ENCODE data around the gene GNL1.
"Not testable (repeated sequence)": the region's sequence is repeated elsewhere in the genome, so short reads cannot be mapped to it uniquely, and the experiment has no call there.

The GNL1 gene

GRCh38 chr6:30511169-30511546 lies 45.1 kb downstream of the GNL1 start:
- Mint-ChIP-seq H3K27ac (peak overlapping the region; percentile 28), H3K9me3 (no peaks in the 10 kb centered on the region), H3K27me3 (ENCODE audit: low read depth) (no peaks in the 10 kb centered on the region), H3K36me3 (ENCODE audit: low read depth) (peaks cover 2% of the 10 kb centered on the region), H3K4me1 (ENCODE audit: low read depth) (peaks cover 56% of the 10 kb centered on the region), H3K4me3 (peak overlapping the region; percentile 35)
- DNase-seq (ENCODE audit: low spot score), result no peak

DNA sequence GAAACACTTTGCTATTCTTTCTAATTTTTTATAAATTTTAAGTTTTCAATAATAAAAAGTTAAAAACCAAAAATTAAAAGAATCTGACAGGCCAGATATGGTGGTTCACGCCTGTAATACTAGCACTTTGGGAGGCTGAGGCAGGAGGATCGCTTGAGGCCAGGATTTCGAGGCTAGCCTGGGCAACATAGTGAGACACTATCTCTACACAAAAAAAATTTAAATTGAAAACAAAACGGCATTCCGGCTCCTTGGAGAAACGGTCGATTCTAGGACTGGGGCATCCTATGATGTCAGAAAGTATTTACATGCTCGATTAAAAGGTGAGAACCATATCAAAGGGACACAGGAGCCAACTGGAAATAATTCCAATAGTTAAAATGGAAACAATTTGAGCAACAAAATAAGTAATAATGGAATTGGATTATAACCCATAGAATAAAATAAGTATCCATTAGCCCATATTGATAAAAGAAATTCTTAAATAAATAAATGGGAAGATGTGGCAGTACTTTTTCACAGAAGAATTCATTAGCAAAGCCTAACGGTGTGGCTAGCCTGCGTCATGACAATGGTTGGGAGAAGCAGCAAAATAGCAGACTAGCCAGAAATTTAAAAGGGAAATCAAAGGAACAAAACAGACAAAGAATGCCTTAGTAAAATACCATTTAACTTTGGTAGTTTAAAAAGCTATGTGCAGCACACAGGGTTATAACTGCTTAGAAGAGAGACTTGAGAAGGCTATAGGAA lies 45.7 kb downstream of the GNL1 start:
- DNase-seq (ENCODE audit: low spot score), result no peak
- H3K9me3 Mint-ChIP-seq, result no peaks in the 10 kb centered on the region
- no peaks in the 10 kb centered on the region for H3K27me3 Mint-ChIP-seq (ENCODE audit: low read depth)
- peaks cover 54% of the 10 kb centered on the region for H3K4me1 Mint-ChIP-seq (ENCODE audit: low read depth)
- H3K36me3 Mint-ChIP-seq (ENCODE audit: low read depth), result peaks cover 2% of the 10 kb centered on the region
- peak overlapping the region; percentile 36 for H3K27ac Mint-ChIP-seq
- H3K4me3 Mint-ChIP-seq, result peak overlapping the region; percentile 35

DNA sequence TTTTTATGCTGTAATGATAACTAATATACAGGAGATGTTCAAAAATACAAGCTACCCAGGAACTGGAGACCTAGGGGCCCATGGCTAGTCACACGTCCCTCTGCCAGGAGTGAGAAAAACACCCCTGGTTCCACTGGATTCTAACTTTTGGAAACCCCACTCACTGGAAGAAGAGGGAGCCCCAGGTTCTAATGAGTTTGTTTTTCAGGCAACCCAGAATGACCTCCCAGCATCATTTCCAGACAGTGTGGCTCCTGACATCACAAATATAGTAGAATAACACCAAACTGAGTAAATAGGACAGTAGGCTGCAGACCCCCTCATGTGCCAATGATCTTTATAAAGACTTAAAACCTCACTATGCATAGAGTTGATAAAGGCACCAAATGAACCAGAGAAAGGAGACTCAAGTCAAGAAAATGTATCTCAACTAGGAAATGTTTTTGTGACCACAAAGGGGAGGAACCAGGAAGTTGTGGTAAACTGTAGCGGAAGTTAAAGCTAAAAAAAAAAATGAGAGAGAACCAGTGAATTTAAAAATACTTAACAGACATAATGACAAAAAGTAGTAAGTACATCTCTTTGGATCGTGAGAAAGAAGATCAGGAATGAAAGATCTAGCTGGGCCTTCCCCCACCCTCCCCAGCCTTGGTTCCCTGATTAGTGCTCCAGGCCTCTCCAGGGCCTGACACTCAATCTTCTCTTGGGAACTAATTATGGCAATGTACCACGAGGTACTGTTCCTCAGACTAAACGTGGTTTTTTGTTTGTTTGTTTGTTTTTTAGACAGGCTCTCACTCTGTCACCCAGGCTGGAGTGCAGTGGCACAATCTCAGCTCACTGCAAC lies 47.2 kb downstream of the GNL1 start:
- Mint-ChIP-seq H3K27me3 (ENCODE audit: low read depth) (no peaks in the 10 kb centered on the region), H3K36me3 (ENCODE audit: low read depth) (peaks cover 2% of the 10 kb centered on the region), H3K4me1 (ENCODE audit: low read depth) (peaks cover 47% of the 10 kb centered on the region), H3K4me3 (peak overlapping the region; percentile 79), H3K9me3 (no peaks in the 10 kb centered on the region), H3K27ac (peak overlapping the region; percentile 86)
- peak; percentile 55 for DNase-seq (ENCODE audit: low spot score)

- Mint-ChIP-seq H3K9me3 (no peaks in the 10 kb centered on the region), H3K36me3 (ENCODE audit: low read depth) (peaks cover 2% of the 10 kb centered on the region), H3K4me3 (peak overlapping the region; percentile 79), H3K4me1 (ENCODE audit: low read depth) (peaks cover 45% of the 10 kb centered on the region), H3K27me3 (ENCODE audit: low read depth) (no peaks in the 10 kb centered on the region), H3K27ac (peak overlapping the region; percentile 86)
- DNase-seq (ENCODE audit: low spot score), result no peak
Observed at GRCh38 chr6:30507849-30508827, 48.2 kb downstream of the GNL1 start.

DNA sequence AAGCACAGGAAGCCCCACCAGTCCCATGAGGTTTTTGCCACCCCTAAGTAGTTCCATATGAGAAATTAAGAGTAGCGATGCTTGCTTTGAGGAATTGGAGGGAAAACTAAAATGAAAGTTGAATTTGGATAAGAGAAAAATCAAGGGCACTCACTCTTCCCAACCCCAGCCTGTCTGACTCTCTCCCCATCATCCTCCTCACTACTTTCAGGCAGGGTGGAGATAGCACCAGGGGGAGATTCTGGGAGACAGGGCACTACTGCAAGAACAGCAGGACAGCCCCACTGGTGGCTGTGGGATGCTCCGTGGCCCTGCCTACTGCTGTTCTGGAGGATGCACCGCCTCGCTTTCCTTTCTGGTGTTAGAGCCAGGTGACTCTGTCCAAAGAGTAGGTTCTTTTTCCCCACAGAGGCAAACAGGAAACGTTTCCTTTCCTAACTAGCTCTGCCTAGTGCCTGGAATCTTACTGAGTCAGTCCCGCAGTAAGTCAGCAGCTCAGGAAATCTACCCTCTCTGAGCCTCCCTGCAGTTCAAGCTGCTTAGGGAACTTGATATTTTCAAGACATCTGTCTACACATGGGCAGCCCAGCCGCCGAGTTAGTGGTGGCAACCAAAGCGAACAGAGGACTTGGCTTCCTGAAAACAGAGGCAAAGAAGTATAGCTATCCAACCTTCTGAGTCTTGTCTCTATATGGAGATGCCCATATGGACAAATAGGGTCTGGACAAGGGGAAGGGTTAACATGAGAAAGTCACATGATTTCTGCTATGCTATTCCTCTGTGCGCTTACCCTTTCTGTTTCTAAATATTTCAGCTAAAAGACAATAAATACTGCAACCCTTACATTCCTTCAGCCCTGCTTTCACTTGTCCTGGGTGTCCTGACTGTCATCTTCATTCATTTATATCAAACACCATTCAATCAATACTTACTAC lies 55.6 kb downstream of the GNL1 start:
- no peaks in the 10 kb centered on the region for H3K9me3 Mint-ChIP-seq
- H3K27me3 Mint-ChIP-seq (ENCODE audit: low read depth), result no peaks in the 10 kb centered on the region
- H3K4me1 Mint-ChIP-seq (ENCODE audit: low read depth), result peaks cover 26% of the 10 kb centered on the region
- DNase-seq (ENCODE audit: low spot score), result no peak
- peak overlapping the region; percentile 75 for H3K4me3 Mint-ChIP-seq
- H3K27ac Mint-ChIP-seq, result peak overlapping the region; percentile 58
- no peaks in the 10 kb centered on the region for H3K36me3 Mint-ChIP-seq (ENCODE audit: low read depth)

- H3K4me3 Mint-ChIP-seq; H3K27me3 Mint-ChIP-seq (ENCODE audit: low read depth); DNase-seq (ENCODE audit: low spot score); H3K27ac Mint-ChIP-seq; H3K9me3 Mint-ChIP-seq: not testable (repeated sequence)
- H3K4me1 Mint-ChIP-seq (ENCODE audit: low read depth), result peaks cover 43% of the 10 kb centered on the region
- H3K36me3 Mint-ChIP-seq (ENCODE audit: low read depth), result peaks cover 12% of the 10 kb centered on the region
Observed at GRCh38 chr6:30498705-30499104, 57.6 kb downstream of the GNL1 start.

GRCh38 chr6:30497714-30498113 lies 58.6 kb downstream of the GNL1 start:
- no peak for DNase-seq (ENCODE audit: low spot score)
- Mint-ChIP-seq H3K36me3 (ENCODE audit: low read depth) (peaks cover 20% of the 10 kb centered on the region), H3K4me3 (no peak overlapping the region), H3K4me1 (ENCODE audit: low read depth) (peaks cover 51% of the 10 kb centered on the region), H3K9me3 (no peaks in the 10 kb centered on the region), H3K27me3 (ENCODE audit: low read depth) (no peaks in the 10 kb centered on the region), H3K27ac (no peak overlapping the region)

DNA sequence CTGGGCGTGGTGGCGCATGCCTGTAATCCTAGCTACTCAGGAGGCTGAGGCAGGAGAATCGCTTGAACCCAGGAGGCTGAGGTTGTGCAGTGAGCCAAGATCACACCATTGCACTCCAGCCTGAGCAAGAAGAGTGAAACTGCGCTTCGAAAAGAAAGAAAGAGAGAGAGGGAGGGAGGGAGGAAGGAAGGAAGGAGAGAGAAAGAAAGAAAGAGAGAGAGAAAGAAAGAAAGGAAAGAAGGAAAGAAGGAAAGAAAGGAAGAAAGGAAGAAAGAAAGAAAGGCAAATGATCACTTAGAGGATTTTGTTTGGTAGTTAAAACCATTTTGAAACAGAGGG lies 59.1 kb downstream of the GNL1 start:
- H3K4me3 Mint-ChIP-seq, H3K9me3 Mint-ChIP-seq: not testable (repeated sequence)
- peak overlapping the region; percentile 42 for H3K27ac Mint-ChIP-seq

GRCh38 chr6:30495993-30496392 lies 60.3 kb downstream of the GNL1 start:
- H3K27ac Mint-ChIP-seq, result peak overlapping the region; percentile 17

More for the DNA sequence above, 59.1 kb downstream of the GNL1 start:
- not testable (repeated sequence) for H3K27me3 Mint-ChIP-seq (ENCODE audit: low read depth); DNase-seq (ENCODE audit: low spot score)
- Mint-ChIP-seq H3K36me3 (ENCODE audit: low read depth) (peaks cover 25% of the 10 kb centered on the region), H3K4me1 (ENCODE audit: low read depth) (peaks cover 55% of the 10 kb centered on the region)

DNA sequence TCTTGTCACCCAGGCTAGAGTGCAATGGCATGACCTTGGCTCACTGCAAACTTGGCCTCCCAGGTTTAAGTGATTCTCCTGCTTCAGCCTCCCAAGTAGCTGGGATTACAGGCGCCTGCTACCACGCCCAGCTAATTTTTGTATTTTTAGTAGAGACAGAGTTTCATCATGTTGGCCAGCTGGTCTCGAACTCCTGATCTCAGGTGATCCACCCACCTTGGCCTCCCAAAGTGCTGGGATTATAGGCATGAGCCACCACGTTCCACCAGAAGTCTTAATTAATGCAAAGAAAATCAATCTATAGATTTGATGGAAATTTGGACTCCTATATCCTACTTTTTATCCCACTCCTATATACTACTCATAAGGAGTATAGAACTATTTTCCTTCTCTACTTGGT lies 61.2 kb downstream of the GNL1 start:
- H3K27ac Mint-ChIP-seq, result peak overlapping the region; percentile 47
- peaks cover 59% of the 10 kb centered on the region for H3K4me1 Mint-ChIP-seq (ENCODE audit: low read depth)
- peaks cover 46% of the 10 kb centered on the region for H3K36me3 Mint-ChIP-seq (ENCODE audit: low read depth)
- not testable (repeated sequence) for H3K27me3 Mint-ChIP-seq (ENCODE audit: low read depth); DNase-seq (ENCODE audit: low spot score); H3K9me3 Mint-ChIP-seq
- peak overlapping the region; percentile 16 for H3K4me3 Mint-ChIP-seq

More at GRCh38 chr6:30495993-30496392, 60.3 kb downstream of the GNL1 start:
- peaks cover 37% of the 10 kb centered on the region for H3K36me3 Mint-ChIP-seq (ENCODE audit: low read depth)
- H3K4me3 Mint-ChIP-seq, result no peak overlapping the region
- no peak for DNase-seq (ENCODE audit: low spot score)
- peaks cover 63% of the 10 kb centered on the region for H3K4me1 Mint-ChIP-seq (ENCODE audit: low read depth)
- no peaks in the 10 kb centered on the region for H3K9me3 Mint-ChIP-seq
- H3K27me3 Mint-ChIP-seq (ENCODE audit: low read depth), result no peaks in the 10 kb centered on the region

DNA sequence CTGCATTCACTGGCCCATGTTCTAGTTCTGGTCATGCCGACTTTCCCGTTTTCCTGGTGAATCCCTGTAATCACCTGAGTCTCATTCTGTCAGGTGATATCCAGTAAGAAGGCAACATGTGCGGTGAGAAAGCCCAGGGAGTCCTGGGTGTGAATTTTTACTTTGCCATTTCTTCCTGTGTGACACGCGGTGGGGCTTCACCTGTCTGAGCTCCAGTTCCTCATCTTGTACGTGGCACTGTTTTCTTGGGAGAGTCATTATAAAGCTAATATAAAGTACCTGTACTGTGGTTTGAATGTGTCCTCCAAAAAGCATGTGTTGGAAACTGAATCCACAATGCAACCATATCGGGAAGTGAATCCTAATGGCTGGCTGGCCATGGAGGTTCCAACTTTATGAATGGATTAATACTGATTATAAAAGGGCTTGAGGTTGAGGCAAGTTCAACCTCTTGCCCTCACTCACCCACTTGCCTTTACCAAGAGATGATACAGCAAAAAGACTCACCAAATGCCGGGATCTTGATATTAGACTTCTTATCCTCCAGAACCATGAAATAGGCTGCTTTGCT lies 61.9 kb downstream of the GNL1 start:
- DNase-seq (ENCODE audit: low spot score), result no peak
- Mint-ChIP-seq H3K27me3 (ENCODE audit: low read depth) (peaks cover under 1% of the 10 kb centered on the region), H3K36me3 (ENCODE audit: low read depth) (peaks cover 50% of the 10 kb centered on the region), H3K27ac (peak overlapping the region; percentile 70), H3K4me1 (ENCODE audit: low read depth) (peaks cover 59% of the 10 kb centered on the region), H3K4me3 (peak overlapping the region; percentile 96), H3K9me3 (no peaks in the 10 kb centered on the region)

DNA sequence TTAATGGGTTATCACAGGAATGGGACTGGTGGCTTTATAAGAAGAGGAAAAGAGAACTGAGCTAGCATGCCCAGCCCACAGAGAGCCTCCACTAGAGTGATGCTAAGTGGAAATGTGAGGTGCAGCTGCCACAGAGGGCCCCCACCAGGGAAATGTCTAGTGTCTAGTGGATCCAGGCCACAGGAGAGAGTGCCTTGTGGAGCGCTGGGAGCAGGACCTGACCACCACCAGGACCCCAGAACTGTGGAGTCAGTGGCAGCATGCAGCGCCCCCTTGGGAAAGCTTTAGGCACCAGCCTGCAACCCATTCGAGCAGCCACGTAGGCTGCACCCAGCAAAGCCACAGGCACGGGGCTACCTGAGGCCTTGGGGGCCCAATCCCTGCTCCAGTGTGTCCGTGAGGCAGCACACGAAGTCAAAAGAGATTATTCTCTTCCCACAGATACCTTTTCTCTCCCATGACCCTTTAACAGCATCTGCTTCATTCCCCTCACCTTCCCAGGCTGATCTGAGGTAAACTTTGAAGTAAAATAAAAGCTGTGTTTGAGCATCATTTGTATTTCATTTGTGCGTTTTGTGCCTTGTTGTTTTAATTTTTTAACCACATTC lies 62.5 kb downstream of the GNL1 start:
- Mint-ChIP-seq H3K36me3 (ENCODE audit: low read depth) (peaks cover 55% of the 10 kb centered on the region), H3K4me1 (ENCODE audit: low read depth) (peaks cover 63% of the 10 kb centered on the region)

More for the DNA sequence above, 62.5 kb downstream of the GNL1 start:
- Mint-ChIP-seq H3K27me3 (ENCODE audit: low read depth) (peaks cover 2% of the 10 kb centered on the region), H3K9me3 (peaks cover 4% of the 10 kb centered on the region), H3K27ac (peak overlapping the region; percentile 70), H3K4me3 (peak overlapping the region; percentile 96)
- DNase-seq (ENCODE audit: low spot score), result no peak
